Neural progenitor cell (in vitro differentiated cells): Measurements from ENCODE around the gene NF1. TPM values are rescaled to one million over a fixed set of nuclear protein-coding genes. Genes with fewer than 3 reads are reported as not detected.
"Not testable (repeated sequence)": the region's sequence is repeated elsewhere in the genome, so short reads cannot be mapped to it uniquely, and the experiment has no call there.

Experiments
- DNase-seq: peaks from one replicate; pipeline ENCODE4 v3.0.0-alpha.2; 2016; ENCODE audit warnings: low spot score
- H2AFZ ChIP-seq: fragments of 200-600 bp; sonication (generic); replicated peaks from 2 replicates; pipeline ENCODE4 v1.6.1; 2016; ENCODE audit warnings: antibody characterized with exemption
- H3F3A ChIP-seq: fragments of 200-600 bp; sonication (generic); 2 replicates; pipeline ENCODE4 v1.6.1; 2016; ENCODE audit warnings: antibody characterized with exemption, low read depth
- H3K27ac ChIP-seq: fragments of 200-600 bp; sonication (generic); 2 replicates; pipeline ENCODE4 v1.5.1; 2016; ENCODE audit warnings: mild to moderate bottlenecking
- H3K27me3 ChIP-seq: fragments of 200-600 bp; sonication (generic); 2 replicates; pipeline ENCODE4 v1.6.1; 2016; ENCODE audit warnings: mild to moderate bottlenecking, moderate library complexity
- H3K36me3 ChIP-seq: fragments of 200-600 bp; sonication (generic); 2 replicates; pipeline ENCODE4 v1.5.1; 2016
- H3K4me1 ChIP-seq: fragments of 200-600 bp; sonication (generic); 2 replicates; pipeline ENCODE4 v1.6.1; 2016; ENCODE audit warnings: mixed run types
- H3K4me2 ChIP-seq: fragments of 200-600 bp; sonication (generic); 2 replicates; pipeline ENCODE4 v1.6.1; 2016
- H3K4me3 ChIP-seq: fragments of 200-600 bp; sonication (generic); 2 replicates; pipeline ENCODE4 v1.5.1; 2016
- H3K79me2 ChIP-seq: fragments of 200-600 bp; sonication (generic); 2 replicates; pipeline ENCODE4 v1.6.1; 2016; ENCODE audit warnings: low read depth
- H3K9ac ChIP-seq: fragments of 200-600 bp; sonication (generic); 2 replicates; pipeline ENCODE4 v1.6.1; 2016
- H3K9me3 ChIP-seq: fragments of 200-600 bp; sonication (generic); 2 replicates; pipeline ENCODE4 v1.5.1; 2016; ENCODE audit warnings: low read depth
- H4K20me1 ChIP-seq: fragments of 200-600 bp; sonication (generic); 2 replicates; pipeline ENCODE4 v1.6.1; 2016; ENCODE audit warnings: low read depth
- H3K27ac Mint-ChIP-seq: 3 replicates; pipeline ENCODE4 v1.8.0; 2021; ENCODE audit warnings: mixed read lengths
- H3K27me3 Mint-ChIP-seq: 2 replicates; pipeline ENCODE4 v1.8.0; 2022; ENCODE audit warnings: low read depth, mild to moderate bottlenecking, inconsistent platforms, moderate library complexity, mixed read lengths; ENCODE audit not compliant: insufficient read depth
- H3K36me3 Mint-ChIP-seq: 3 replicates; pipeline ENCODE4 v1.8.0; 2021; ENCODE audit warnings: mixed read lengths
- H3K4me1 Mint-ChIP-seq: 3 replicates; pipeline ENCODE4 v1.8.0; 2021; ENCODE audit warnings: mixed read lengths
- H3K4me3 Mint-ChIP-seq: 3 replicates; pipeline ENCODE4 v1.8.0; 2021; ENCODE audit warnings: mild to moderate bottlenecking, moderate library complexity, mixed read lengths
- H3K9me3 Mint-ChIP-seq: 3 replicates; pipeline ENCODE4 v1.8.0; 2020; ENCODE audit warnings: mixed read lengths
- EZH2 ChIP-seq: fragments of 200-600 bp; sonication (generic); IDR thresholded peaks from 2 replicates; pipeline ENCODE4 v1.6.1; 2017; ENCODE audit warnings: antibody characterized with exemption, mild to moderate bottlenecking, moderate library complexity
- EZH2phosphoT487 ChIP-seq: fragments of 200-600 bp; sonication (generic); IDR thresholded peaks from 2 replicates; pipeline ENCODE4 v1.6.1; 2017; ENCODE audit warnings: antibody characterized with exemption
- total RNA-seq: library from RNA; depleted of rRNA; stranded (reverse); fragments of >200 nt; gene quantifications from 2 replicates; pipeline ENCODE4 v1.2.3, GENCODE V29; 2015; ENCODE audit warnings: low replicate concordance
- TF ChIP-seq, protein P1 (sequence below): fragments of 200-600 bp; sonication (generic); IDR thresholded peaks from 2 replicates; pipeline ENCODE4 v1.5.1; 2017; ENCODE audit warnings: antibody characterized with exemption, mild to moderate bottlenecking

NF1 gene
- total RNA-seq, 1 donor from 2014 or later, result 54.8 TPM

GRCh38 chr17:31148205-31148604 lies 53.4 kb downstream of the NF1 start:
- peak overlapping the region; percentile 48 for H3K27ac ChIP-seq
- Mint-ChIP-seq H3K4me3 (no peak overlapping the region), H3K9me3 (peaks cover 15% of the 10 kb centered on the region), H3K27me3 (peaks cover 3% of the 10 kb centered on the region), H3K36me3 (peaks cover 31% of the 10 kb centered on the region), H3K27ac (no peak overlapping the region), H3K4me1 (peaks cover 12% of the 10 kb centered on the region)
- H3K4me1 ChIP-seq, result peaks cover 27% of the 10 kb centered on the region
- no peaks in the 10 kb centered on the region for H3K27me3 ChIP-seq
- peaks cover 61% of the 10 kb centered on the region for H3K79me2 ChIP-seq
- H3K4me2 ChIP-seq, result no peak overlapping the region
- no peak overlapping the region for H2AFZ ChIP-seq
- no peaks in the 10 kb centered on the region for H3K36me3 ChIP-seq
- no peaks in the 10 kb centered on the region for H3K9me3 ChIP-seq
- no peak overlapping the region for H3K9ac ChIP-seq
- no peak for DNase-seq
- no peak overlapping the region for H3K4me3 ChIP-seq
- H4K20me1 ChIP-seq, result no peaks in the 10 kb centered on the region
- TF ChIP-seq EZH2phosphoT487 (no peak), EZH2 (no peak)
- TF ChIP-seq, protein P1, sequence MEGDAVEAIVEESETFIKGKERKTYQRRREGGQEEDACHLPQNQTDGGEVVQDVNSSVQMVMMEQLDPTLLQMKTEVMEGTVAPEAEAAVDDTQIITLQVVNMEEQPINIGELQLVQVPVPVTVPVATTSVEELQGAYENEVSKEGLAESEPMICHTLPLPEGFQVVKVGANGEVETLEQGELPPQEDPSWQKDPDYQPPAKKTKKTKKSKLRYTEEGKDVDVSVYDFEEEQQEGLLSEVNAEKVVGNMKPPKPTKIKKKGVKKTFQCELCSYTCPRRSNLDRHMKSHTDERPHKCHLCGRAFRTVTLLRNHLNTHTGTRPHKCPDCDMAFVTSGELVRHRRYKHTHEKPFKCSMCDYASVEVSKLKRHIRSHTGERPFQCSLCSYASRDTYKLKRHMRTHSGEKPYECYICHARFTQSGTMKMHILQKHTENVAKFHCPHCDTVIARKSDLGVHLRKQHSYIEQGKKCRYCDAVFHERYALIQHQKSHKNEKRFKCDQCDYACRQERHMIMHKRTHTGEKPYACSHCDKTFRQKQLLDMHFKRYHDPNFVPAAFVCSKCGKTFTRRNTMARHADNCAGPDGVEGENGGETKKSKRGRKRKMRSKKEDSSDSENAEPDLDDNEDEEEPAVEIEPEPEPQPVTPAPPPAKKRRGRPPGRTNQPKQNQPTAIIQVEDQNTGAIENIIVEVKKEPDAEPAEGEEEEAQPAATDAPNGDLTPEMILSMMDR, result no peak
- peaks cover 9% of the 10 kb centered on the region for H3F3A ChIP-seq

- Mint-ChIP-seq H3K27ac (no peak overlapping the region), H3K36me3 (peaks cover 19% of the 10 kb centered on the region), H3K4me3 (no peak overlapping the region), H3K4me1 (peaks cover 5% of the 10 kb centered on the region), H3K27me3 (no peaks in the 10 kb centered on the region), H3K9me3 (peaks cover 10% of the 10 kb centered on the region)
- Histone ChIP-seq H3K27me3 (no peaks in the 10 kb centered on the region), H4K20me1 (no peaks in the 10 kb centered on the region), H3K36me3 (peaks cover 2% of the 10 kb centered on the region), H2AFZ (no peak overlapping the region), H3F3A (no peaks in the 10 kb centered on the region), H3K9ac (no peak overlapping the region), H3K4me1 (peaks cover 13% of the 10 kb centered on the region), H3K9me3 (no peaks in the 10 kb centered on the region), H3K79me2 (peaks cover 45% of the 10 kb centered on the region), H3K27ac (no peak overlapping the region), H3K4me2 (no peak overlapping the region), H3K4me3 (no peak overlapping the region)
- no peak for DNase-seq
- TF ChIP-seq EZH2phosphoT487, result no peak
- no peak for TF ChIP-seq EZH2
These were observed 57.5 kb downstream of the NF1 start for GRCh38 chr17:31152271-31152670.

DNA sequence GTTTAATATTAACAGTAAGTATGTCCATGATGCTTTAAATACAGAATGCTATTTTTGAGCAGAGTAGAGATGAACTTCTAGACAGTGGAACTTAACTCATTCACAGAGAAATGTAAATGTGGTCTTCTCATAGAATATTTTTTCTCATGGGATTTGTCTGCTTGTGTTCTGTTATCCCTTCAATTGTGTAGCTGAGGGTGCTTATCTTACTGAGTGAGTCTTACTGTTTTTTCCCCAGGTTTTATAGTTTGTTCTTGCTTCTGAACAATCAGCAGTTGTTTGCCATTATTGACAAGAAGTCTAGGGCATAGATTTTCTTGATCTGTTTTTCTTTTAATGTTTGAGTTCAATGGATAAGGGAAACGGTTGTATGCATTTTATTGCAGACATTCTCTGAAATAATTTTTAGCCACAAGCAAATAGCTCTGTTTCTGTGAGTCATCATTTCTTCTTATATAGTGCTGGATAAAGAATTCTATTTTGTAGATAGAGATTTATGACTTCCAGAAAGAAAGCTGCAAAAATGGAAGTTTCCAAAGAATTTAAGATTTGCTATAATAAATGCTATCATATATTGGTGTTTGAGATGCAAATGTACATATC lies 60.5 kb downstream of the NF1 start:
- Histone ChIP-seq H2AFZ (no peak overlapping the region), H3K9ac (no peak overlapping the region), H3K27ac (no peak overlapping the region), H3K9me3 (no peaks in the 10 kb centered on the region), H3K4me3 (no peak overlapping the region), H4K20me1 (no peaks in the 10 kb centered on the region), H3K27me3 (no peaks in the 10 kb centered on the region), H3K36me3 (peaks cover 4% of the 10 kb centered on the region), H3K79me2 (peaks cover 29% of the 10 kb centered on the region), H3F3A (no peaks in the 10 kb centered on the region), H3K4me2 (no peak overlapping the region), H3K4me1 (no peaks in the 10 kb centered on the region)
- Mint-ChIP-seq H3K4me1 (no peaks in the 10 kb centered on the region), H3K27me3 (no peaks in the 10 kb centered on the region), H3K9me3 (peaks cover 7% of the 10 kb centered on the region), H3K36me3 (peaks cover 20% of the 10 kb centered on the region), H3K4me3 (no peak overlapping the region), H3K27ac (no peak overlapping the region)
- TF ChIP-seq, protein P1, result no peak
- TF ChIP-seq EZH2phosphoT487, result no peak
- TF ChIP-seq EZH2, result no peak
- DNase-seq, result no peak

DNA sequence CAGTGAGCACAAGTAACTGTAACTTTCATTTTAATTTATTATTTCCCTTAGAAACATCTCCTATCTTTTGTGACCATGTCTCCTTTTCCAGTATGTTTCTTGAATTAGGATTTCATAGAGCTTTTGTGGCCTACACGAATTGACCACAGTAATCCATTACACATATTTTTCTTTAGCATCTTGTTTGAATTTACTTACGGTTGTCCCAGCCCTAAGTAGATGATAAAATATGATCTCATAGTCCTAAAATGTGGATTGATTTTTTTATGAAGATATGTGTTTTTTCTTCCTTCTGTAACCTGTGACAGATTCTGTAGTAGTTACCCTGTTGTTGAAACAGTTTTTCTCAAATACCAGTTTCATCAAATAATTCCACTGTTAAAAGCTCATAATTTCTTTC lies 61.5 kb downstream of the NF1 start:
- TF ChIP-seq, protein P1, result no peak
- TF ChIP-seq EZH2 (no peak), EZH2phosphoT487 (no peak)
- peaks cover 4% of the 10 kb centered on the region for H3K36me3 ChIP-seq
- Mint-ChIP-seq H3K27ac (no peak overlapping the region), H3K27me3 (no peaks in the 10 kb centered on the region), H3K36me3 (peaks cover 16% of the 10 kb centered on the region), H3K4me1 (no peaks in the 10 kb centered on the region), H3K9me3 (peaks cover 7% of the 10 kb centered on the region), H3K4me3 (no peak overlapping the region)
- no peak overlapping the region for H3K4me3 ChIP-seq
- H3K4me1 ChIP-seq, result no peaks in the 10 kb centered on the region
- no peak for DNase-seq
- H3F3A ChIP-seq, result no peaks in the 10 kb centered on the region
- no peak overlapping the region for H3K4me2 ChIP-seq
- H3K9me3 ChIP-seq, result no peaks in the 10 kb centered on the region
- H2AFZ ChIP-seq, result no peak overlapping the region
- peaks cover 25% of the 10 kb centered on the region for H3K79me2 ChIP-seq
- H3K27me3 ChIP-seq, result no peaks in the 10 kb centered on the region
- H3K27ac ChIP-seq, result no peak overlapping the region
- no peak overlapping the region for H3K9ac ChIP-seq
- H4K20me1 ChIP-seq, result no peaks in the 10 kb centered on the region

DNA sequence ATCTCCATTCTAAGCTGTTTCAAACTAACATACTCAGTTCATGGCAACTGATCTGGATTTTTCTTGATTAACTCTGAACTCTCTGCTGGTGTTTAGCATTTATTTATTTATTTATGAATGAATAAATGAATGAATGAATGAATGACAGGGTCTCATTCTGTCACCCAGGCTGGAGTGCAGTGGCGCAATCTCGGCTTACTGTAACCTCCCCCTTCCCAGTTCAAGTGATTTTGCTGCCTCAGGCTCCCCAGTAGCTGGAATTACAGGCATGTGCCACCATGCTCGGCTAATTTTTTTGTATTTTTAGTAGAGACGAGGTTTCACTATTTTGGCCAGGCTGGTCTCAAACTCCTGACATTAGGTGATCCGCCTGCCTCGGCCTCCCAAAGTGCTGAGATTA lies 62.1 kb downstream of the NF1 start:
- not testable (repeated sequence) for H3K4me1 ChIP-seq, H3K27ac ChIP-seq, H4K20me1 ChIP-seq, H2AFZ ChIP-seq, H3K4me3 ChIP-seq, H3K4me1 Mint-ChIP-seq, H3K9ac ChIP-seq, H3K27ac Mint-ChIP-seq, H3K9me3 Mint-ChIP-seq, H3K36me3 ChIP-seq, DNase-seq, H3K4me3 Mint-ChIP-seq, H3K9me3 ChIP-seq, H3K27me3 ChIP-seq, H3K4me2 ChIP-seq, H3K27me3 Mint-ChIP-seq, H3F3A ChIP-seq
- H3K36me3 Mint-ChIP-seq, result peaks cover 16% of the 10 kb centered on the region
- H3K79me2 ChIP-seq, result peaks cover 25% of the 10 kb centered on the region
